Right lobe of liver (tissue), 6 donors: ENCODE data around the gene CYTH3. TPM values are rescaled to one million over a fixed set of nuclear protein-coding genes. Genes with fewer than 3 reads are reported as not detected.

Source experiments
- ATAC-seq, 4 donors: fragments of 200-7000 bp; cut with Tn5 transposase; one replicate each; pipeline ENCODE4 v1.9.1; 2020; ENCODE audit warnings: mild to moderate bottlenecking in 4 of 4, moderate library complexity in 4 of 4
- DNase-seq, 3 donors: peaks; one replicate each; pipeline ENCODE4 v3.0.0-alpha.2; 2020
- H3K27ac ChIP-seq, 3 donors: fragments of 200-600 bp; one replicate each; pipeline ENCODE4 v1.8.0; 2022
- H3K27me3 ChIP-seq, 2 donors: fragments of 200-600 bp; one replicate each; pipeline ENCODE4 v1.8.0; 2022
- H3K36me3 ChIP-seq, 4 donors: fragments of 200-600 bp; sonication (generic) in 1 of 4; one replicate each; pipeline versions ENCODE4 v1.5.1 to v1.8.0; 2017 to 2022; ENCODE audit warnings: control low read depth in 1 of 4
- H3K4me1 ChIP-seq, 4 donors: fragments of 200-600 bp; sonication (generic) in 1 of 4; one replicate each; pipeline versions ENCODE4 v1.5.1 to v1.8.0; 2017 to 2022; ENCODE audit warnings: control low read depth in 1 of 4
- H3K4me3 ChIP-seq, 3 donors: fragments of 200-600 bp; one replicate each; pipeline ENCODE4 v1.8.0; 2022
- H3K9me3 ChIP-seq, 4 donors: fragments of 200-600 bp; sonication (generic) in 1 of 4; one replicate each; pipeline versions ENCODE4 v1.5.1 to v1.8.0; 2017 to 2022; ENCODE audit warnings: control low read depth in 1 of 4
- POLR2A ChIP-seq: fragments of 450-650 bp; IDR thresholded peaks from one replicate; pipeline ENCODE4 v1.6.1; 2017; ENCODE audit warnings: antibody characterized with exemption, mild to moderate bottlenecking
- WGBS: methylation state at CpG from one replicate; pipeline ENCODE4 v1.1.6; 2018; ENCODE audit warnings: low coverage, low lambda C conversion rate; ENCODE audit not compliant: insufficient coverage; ENCODE audit errors: missing lambda C conversion rate; 5-methylcytosine and 5-hydroxymethylcytosine counted together
- intact Hi-C, 2 donors: fragments of 100-400 bp; cut with DNase I; formaldehyde crosslinking; loops; one replicate each; pipeline versions ENCODE4 v1.11.2 to v1.14.1; 2022
- total RNA-seq, 6 experiments: library from RNA; depleted of rRNA in 2 of 6; stranded (reverse); fragments of >200 nt in 2 of 6; fragmentation: NEBNext Ultra II Directional in 3 of 6; extraction: Animal tissue kit (Norgen Biotek cat#: 25700) in 3 of 6; gene quantifications; one replicate each; pipeline versions ENCODE4 v1.1.0 to v1.2.4, GENCODE V29; 2016 to 2023
- TF ChIP-seq, protein P1 (sequence below), 4 donors: fragments of 200-600 bp in 3 of 4; fragments of 450-650 bp in 1 of 4; IDR thresholded peaks; one replicate each; pipeline versions ENCODE4 v1.5.1 to v1.8.0; 2016 to 2022; ENCODE audit warnings: antibody characterized with exemption in 4 of 4, mild to moderate bottlenecking in 2 of 4
- donor health status: DM: no; HTN: yes; CAD: no.
- donor health status: DM: no; HTN: no; CAD: no.
- donor health status: DM: no; HTN: no; CAD: no.
- donor health status: DM: no; HTN: yes; CAD: no.
- donor health status: DM: no; HTN: yes; CAD: no.

The CYTH3 gene
- total RNA-seq, 6 experiments from 2014 or later: 2.7 to 6.6 (median 4.1) TPM

GRCh38 chr7:6315746-6316145 lies 43.3 kb upstream of the CYTH3 start:
- no peaks in the 10 kb centered on the region for H3K36me3 ChIP-seq
- no peaks in the 10 kb centered on the region for H3K4me1 ChIP-seq
- H3K27ac ChIP-seq: no peak overlapping the region
- H3K4me3 ChIP-seq: no peak overlapping the region
- ATAC-seq: no peak
- H3K27me3 ChIP-seq: no peaks in the 10 kb centered on the region
- intact Hi-C loops: no loop called here
- WGBS: 67% methylated on average over 7 of the region's 8 CpGs
- no peak for DNase-seq
- TF ChIP-seq, protein P1, sequence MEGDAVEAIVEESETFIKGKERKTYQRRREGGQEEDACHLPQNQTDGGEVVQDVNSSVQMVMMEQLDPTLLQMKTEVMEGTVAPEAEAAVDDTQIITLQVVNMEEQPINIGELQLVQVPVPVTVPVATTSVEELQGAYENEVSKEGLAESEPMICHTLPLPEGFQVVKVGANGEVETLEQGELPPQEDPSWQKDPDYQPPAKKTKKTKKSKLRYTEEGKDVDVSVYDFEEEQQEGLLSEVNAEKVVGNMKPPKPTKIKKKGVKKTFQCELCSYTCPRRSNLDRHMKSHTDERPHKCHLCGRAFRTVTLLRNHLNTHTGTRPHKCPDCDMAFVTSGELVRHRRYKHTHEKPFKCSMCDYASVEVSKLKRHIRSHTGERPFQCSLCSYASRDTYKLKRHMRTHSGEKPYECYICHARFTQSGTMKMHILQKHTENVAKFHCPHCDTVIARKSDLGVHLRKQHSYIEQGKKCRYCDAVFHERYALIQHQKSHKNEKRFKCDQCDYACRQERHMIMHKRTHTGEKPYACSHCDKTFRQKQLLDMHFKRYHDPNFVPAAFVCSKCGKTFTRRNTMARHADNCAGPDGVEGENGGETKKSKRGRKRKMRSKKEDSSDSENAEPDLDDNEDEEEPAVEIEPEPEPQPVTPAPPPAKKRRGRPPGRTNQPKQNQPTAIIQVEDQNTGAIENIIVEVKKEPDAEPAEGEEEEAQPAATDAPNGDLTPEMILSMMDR (IDR thresholded peaks at IDR 0.05): no peak
- TF ChIP-seq POLR2A: no peak
- H3K9me3 ChIP-seq: no peaks in the 10 kb centered on the region

DNA sequence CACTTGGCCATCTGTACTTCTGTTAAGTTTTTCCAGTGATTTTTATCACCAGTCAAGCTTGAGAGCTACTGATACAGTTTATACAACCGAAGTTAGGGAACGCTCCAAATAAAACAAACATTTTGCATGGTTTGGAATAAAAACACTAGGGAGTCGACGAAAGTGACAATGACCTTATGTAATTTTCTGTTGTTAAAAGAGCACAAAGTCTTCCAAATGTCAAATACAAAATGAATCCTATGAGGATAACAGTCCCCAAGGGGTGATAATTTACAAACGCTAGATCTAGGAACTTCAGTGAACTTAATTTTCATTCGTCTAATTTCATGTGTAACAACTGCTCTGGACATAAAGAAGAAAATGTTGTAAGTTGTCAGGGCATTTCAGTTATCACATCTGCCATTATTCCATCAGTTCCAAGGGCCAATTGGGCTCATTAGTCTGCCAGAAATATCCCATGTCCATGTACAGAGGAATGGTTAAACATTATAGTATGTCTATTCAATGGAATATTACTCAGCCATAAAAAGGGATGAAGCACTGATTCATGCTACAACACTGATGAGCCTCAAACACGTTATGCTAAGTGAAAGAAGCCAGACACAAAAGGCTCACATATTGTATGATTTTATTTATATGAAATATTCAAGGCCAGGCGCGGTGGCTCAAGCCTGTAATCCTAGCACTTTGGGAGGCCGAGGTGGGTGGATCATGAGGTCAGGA lies 38.0 kb upstream of the CYTH3 start:
- no peak for ATAC-seq
- 87% methylated on average over 9 of the region's 10 CpGs for WGBS

DNA sequence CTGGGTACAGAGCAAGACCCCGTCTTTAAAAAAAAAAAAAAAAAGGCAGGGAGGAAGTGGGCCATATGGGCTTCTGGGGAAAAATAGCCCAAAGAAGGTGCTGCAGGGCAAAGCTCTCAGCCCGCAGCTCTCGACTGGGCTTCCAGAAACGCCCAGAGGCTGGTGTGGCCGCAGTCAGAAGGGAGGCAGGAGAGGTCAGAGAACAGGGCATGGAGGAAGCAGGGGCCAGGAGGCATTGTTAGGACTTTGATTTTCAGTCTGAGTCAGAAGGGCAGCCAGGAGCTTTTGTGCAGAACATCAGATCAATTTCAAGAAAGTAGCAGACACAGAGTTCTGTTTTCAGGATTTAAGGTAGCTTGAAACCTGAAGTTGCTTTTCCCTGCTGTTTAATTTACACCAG lies 35.3 kb upstream of the CYTH3 start:
- no peaks in the 10 kb centered on the region for H3K36me3 ChIP-seq
- ATAC-seq (peak in 3 of 4 donors; percentile 19 to 46 (median 22)), DNase-seq (no peak)
- no peaks in the 10 kb centered on the region for H3K4me1 ChIP-seq
- TF ChIP-seq POLR2A: no peak
- TF ChIP-seq, protein P1 (IDR thresholded peaks at IDR 0.05): no peak
- intact Hi-C loops: no loop called here
- H3K4me3 ChIP-seq: no peak overlapping the region
- H3K27ac ChIP-seq: no peak overlapping the region
- H3K27me3 ChIP-seq: no peaks in the 10 kb centered on the region
- H3K9me3 ChIP-seq: no peaks in the 10 kb centered on the region
- 37% methylated on average over 5 of the region's 5 CpGs for WGBS

More for the DNA sequence above, 38.0 kb upstream of the CYTH3 start:
- no peak overlapping the region for H3K27ac ChIP-seq
- no peak overlapping the region for H3K4me3 ChIP-seq
- no peaks in the 10 kb centered on the region for H3K36me3 ChIP-seq
- H3K4me1 ChIP-seq: no peaks in the 10 kb centered on the region
- TF ChIP-seq POLR2A: no peak
- TF ChIP-seq, protein P1 (IDR thresholded peaks at IDR 0.05): no peak
- DNase-seq: no peak
- H3K9me3 ChIP-seq: no peaks in the 10 kb centered on the region
- no peaks in the 10 kb centered on the region for H3K27me3 ChIP-seq
- intact Hi-C loops: no loop called here

- H3K9me3 ChIP-seq: no peaks in the 10 kb centered on the region
- no peak overlapping the region for H3K4me3 ChIP-seq
- 78% methylated on average over 3 of the region's 3 CpGs for WGBS
- intact Hi-C loops: no loop called here
- TF ChIP-seq POLR2A: no peak
- TF ChIP-seq, protein P1 (IDR thresholded peaks at IDR 0.05): no peak
- DNase-seq: no peak
- H3K27me3 ChIP-seq: no peaks in the 10 kb centered on the region
- H3K36me3 ChIP-seq: no peaks in the 10 kb centered on the region
- no peak for ATAC-seq
- H3K4me1 ChIP-seq: no peaks in the 10 kb centered on the region
- no peak overlapping the region for H3K27ac ChIP-seq
Observed at GRCh38 chr7:6306471-6306870, 34.0 kb upstream of the CYTH3 start.
